Central memory CD8-positive, alpha-beta T cell (primary cell): ENCODE results near the gene RNPC3.

Source experiments
- ATAC-seq: fragments of 150-1000 bp; cut with Tn5 transposase; replicated peaks from 2 replicates; pipeline ENCODE4 v1.10.0; 2022; ENCODE audit warnings: mild to moderate bottlenecking, moderate FRiP score, moderate number of reproducible peaks; ENCODE audit not compliant: poor library complexity, severe bottlenecking; ENCODE audit errors: extremely low read depth
- DNase-seq, 2 donors: peaks; one replicate each; pipeline ENCODE4 v3.0.0; 2021; ENCODE audit warnings: low spot score in 2 of 2
- H3K27ac Mint-ChIP-seq: one replicate; pipeline ENCODE4 v1.8.0; 2022; ENCODE audit warnings: low read depth, mild to moderate bottlenecking, moderate library complexity, mixed read lengths
- H3K27me3 Mint-ChIP-seq: one replicate; pipeline ENCODE4 v1.8.0; 2022; ENCODE audit warnings: mixed read lengths
- H3K36me3 Mint-ChIP-seq: one replicate; pipeline ENCODE4 v1.8.0; 2022; ENCODE audit warnings: mild to moderate bottlenecking, moderate library complexity, mixed read lengths; ENCODE audit not compliant: insufficient read depth
- H3K4me1 Mint-ChIP-seq: one replicate; pipeline ENCODE4 v1.8.0; 2022; ENCODE audit warnings: mixed read lengths
- H3K4me3 Mint-ChIP-seq: one replicate; pipeline ENCODE4 v1.8.0; 2022; ENCODE audit warnings: mild to moderate bottlenecking, moderate library complexity, mixed read lengths
- H3K9me3 Mint-ChIP-seq: one replicate; pipeline ENCODE4 v1.8.0; 2022; ENCODE audit warnings: mixed read lengths

The RNPC3 gene, protein sequence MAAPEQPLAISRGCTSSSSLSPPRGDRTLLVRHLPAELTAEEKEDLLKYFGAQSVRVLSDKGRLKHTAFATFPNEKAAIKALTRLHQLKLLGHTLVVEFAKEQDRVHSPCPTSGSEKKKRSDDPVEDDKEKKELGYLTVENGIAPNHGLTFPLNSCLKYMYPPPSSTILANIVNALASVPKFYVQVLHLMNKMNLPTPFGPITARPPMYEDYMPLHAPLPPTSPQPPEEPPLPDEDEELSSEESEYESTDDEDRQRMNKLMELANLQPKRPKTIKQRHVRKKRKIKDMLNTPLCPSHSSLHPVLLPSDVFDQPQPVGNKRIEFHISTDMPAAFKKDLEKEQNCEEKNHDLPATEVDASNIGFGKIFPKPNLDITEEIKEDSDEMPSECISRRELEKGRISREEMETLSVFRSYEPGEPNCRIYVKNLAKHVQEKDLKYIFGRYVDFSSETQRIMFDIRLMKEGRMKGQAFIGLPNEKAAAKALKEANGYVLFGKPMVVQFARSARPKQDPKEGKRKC

DNA sequence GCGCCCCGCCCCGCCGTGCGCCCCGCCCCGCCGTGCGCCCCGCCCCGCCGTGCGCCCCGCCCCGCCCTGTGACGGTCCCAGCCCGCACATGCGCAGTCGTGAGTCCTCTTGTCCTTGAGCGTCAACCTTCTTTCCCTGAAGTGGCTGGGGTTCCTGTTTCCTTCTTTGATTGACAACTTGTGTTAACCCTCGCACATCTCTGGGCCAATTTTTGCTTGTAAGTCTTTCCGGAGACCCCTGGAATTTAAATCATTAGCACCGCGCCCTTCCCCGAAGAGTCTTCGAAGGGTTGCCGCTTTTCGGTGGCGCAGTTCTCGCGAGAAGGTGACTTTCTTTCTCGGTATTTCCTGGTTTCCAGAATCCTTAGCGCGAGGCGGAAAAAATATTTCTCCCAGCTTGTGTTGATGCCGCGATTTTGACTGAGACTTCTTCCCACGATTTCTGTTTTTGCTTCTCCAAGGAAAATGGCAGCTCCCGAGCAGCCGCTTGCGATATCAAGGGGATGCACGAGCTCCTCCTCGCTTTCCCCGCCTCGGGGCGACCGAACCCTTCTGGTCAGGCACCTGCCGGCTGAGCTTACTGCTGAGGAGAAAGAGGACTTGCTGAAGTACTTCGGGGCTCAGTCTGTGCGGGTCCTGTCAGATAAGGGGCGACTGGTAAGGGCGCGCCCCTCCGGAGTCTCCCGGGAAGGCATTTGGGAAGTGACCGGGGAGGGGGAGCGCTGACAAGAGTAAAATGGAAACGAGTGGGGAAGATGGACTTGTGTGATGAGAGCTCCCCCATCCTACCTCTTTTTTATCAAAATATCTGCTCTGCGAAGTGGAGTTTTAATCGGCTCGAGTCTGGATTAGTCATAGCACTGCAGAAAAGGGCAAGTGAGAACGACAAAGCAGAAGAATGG lies at the start of gene RNPC3:
RNPC3 (plus strand) TSS at position 93 of the 901 bp plus-strand sequence; CDS start at position 465, 372 bp downstream.
- ATAC-seq (peak; percentile 75), DNase-seq (peak; percentile 82 to 84)
- H3K27ac Mint-ChIP-seq, result peak within 1 kb of the TSS; percentile 97
- H3K9me3 Mint-ChIP-seq, result no peaks in the 10 kb centered on the region
- H3K4me3 Mint-ChIP-seq, result peak within 1 kb of the TSS; percentile 96
- H3K4me1 Mint-ChIP-seq, result peaks cover 50% of the 10 kb centered on the region
- peaks cover 25% of the 10 kb centered on the region for H3K36me3 Mint-ChIP-seq
- no peaks in the 10 kb centered on the region for H3K27me3 Mint-ChIP-seq

DNA sequence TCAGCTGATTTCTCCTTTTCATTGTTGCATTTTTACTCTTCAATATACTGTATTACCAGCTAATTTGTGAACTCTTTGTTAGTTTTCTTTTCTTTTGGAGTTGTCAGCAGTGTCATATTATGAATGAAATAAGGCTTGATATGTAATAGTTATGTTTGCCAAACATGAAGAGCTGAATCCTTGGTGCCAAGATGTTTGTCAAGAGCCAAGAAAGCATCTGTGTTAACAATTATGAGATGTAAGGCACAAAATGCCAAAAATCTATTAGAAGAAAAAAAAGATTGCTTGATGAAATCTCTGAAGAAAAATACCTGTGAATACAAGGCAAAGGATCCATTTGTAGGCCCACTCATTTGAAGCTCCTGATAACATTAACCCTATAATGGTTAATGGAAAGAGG lies 48.4 kb upstream of the RNPC3 start:
- Mint-ChIP-seq H3K4me3 (no peak overlapping the region), H3K27me3 (no peaks in the 10 kb centered on the region), H3K9me3 (no peaks in the 10 kb centered on the region), H3K4me1 (no peaks in the 10 kb centered on the region), H3K36me3 (no peaks in the 10 kb centered on the region), H3K27ac (no peak overlapping the region)
- DNase-seq (no peak), ATAC-seq (no peak)

DNA sequence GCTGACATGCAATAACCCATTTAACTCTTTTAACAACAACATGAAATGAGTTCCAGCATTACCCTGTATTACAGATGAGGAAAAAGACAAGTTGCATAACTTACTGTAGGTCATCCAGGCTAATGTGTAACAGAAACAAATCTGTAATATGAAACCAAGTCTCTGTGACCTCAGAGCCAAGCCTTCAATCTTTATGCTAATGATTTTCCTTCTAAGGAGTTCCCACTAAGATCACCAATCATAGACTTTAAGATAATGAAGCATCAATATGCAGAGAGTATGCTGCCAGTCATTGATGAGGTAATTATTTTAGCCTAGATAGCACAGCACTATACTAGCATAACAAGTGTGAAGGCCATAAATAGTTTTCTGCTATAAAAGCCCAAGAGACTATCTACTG lies 35.6 kb upstream of the RNPC3 start:
- H3K36me3 Mint-ChIP-seq, result peaks cover 2% of the 10 kb centered on the region
- no peak for DNase-seq
- H3K27me3 Mint-ChIP-seq, result peaks cover 17% of the 10 kb centered on the region
- no peak for ATAC-seq
- H3K9me3 Mint-ChIP-seq, result no peaks in the 10 kb centered on the region
- no peak overlapping the region for H3K4me3 Mint-ChIP-seq
- no peaks in the 10 kb centered on the region for H3K4me1 Mint-ChIP-seq
- H3K27ac Mint-ChIP-seq, result no peak overlapping the region

DNA sequence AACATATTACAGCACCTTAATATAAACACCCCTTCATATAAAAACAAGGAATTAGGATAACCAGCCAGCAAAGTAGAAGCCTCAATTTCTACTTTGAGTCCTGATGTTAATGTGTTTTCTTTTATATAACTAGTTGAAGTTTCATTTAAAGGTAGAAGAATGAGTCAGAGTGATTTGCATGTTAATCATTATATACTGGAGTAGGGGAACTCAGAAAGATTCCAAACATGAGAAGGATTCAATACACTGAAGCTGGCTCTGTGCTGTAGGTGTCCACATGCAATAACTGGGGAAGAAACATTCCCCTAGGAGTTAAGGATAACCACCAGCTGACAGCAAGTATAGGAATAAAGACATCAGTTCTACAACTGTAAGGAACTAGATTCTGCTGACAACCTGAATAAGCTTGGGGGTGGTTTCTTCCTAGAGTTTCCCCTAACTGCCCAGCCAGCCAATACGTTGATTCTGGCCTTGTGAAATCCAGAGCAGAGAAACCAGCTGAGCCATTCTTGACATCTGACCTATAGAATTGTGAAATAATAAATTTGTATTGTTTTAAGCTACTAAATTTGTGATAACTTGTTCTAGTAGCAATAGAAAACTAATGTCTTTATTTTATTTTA lies 33.4 kb upstream of the RNPC3 start:
- H3K4me1 Mint-ChIP-seq, result no peaks in the 10 kb centered on the region
- no peak for DNase-seq
- no peak overlapping the region for H3K4me3 Mint-ChIP-seq
- ATAC-seq, result no peak
- H3K36me3 Mint-ChIP-seq, result peaks cover 2% of the 10 kb centered on the region
- H3K27ac Mint-ChIP-seq, result no peak overlapping the region
- no peaks in the 10 kb centered on the region for H3K9me3 Mint-ChIP-seq
- peaks cover 22% of the 10 kb centered on the region for H3K27me3 Mint-ChIP-seq

DNA sequence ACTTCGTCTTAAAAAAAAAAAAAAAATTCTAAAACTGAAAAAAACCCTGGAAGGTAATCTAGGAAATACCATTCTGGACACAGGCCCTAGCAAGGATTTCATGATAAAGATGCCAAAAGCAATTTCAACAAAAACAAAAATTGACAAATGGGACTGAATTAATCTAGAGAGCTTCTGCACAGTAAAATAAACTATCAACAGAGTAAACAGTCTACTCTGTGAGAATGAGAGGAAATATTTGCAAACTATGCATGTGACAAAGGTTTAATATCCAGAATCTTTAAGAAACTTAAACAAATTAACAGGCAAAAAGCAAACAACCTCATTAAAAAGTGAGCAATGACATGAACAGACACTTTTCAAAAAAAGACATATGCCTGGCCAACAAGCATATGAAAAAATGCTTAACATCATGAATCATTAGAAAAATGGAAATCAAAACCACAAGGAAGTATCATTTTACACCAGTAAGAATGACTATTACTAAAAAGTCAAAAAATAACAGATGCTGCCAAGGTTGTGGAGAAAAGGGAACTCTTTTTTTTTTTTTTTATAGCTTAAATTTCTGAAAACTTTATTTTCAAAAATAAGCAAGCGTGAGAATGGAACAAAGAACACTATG lies 29.4 kb upstream of the RNPC3 start:
- DNase-seq (no peak), ATAC-seq (no peak)
- Mint-ChIP-seq H3K4me3 (no peak overlapping the region), H3K36me3 (peaks cover 2% of the 10 kb centered on the region), H3K9me3 (no peaks in the 10 kb centered on the region), H3K27ac (no peak overlapping the region), H3K4me1 (no peaks in the 10 kb centered on the region), H3K27me3 (peaks cover 22% of the 10 kb centered on the region)

DNA sequence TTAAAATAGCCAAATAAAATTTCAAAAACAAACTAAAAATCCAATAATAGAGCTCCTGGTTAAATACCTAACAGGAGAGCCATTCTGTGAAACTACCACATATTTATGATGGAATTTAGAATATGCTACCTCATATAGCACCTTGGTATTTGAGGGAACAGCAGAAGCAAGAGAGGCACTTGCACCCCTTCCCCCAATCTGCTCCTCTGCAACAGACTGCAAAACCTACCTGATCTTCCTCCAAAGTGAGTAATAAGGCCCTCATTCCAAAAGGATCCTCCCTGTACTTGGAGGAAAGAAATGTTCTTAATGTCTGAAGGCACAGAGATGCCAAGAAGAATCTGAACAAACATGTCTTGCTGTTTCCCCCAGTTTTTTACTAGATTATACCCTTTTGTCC lies 28.1 kb upstream of the RNPC3 start:
- Mint-ChIP-seq H3K27me3 (peaks cover 28% of the 10 kb centered on the region), H3K36me3 (peaks cover 2% of the 10 kb centered on the region), H3K27ac (no peak overlapping the region), H3K9me3 (no peaks in the 10 kb centered on the region), H3K4me1 (no peaks in the 10 kb centered on the region), H3K4me3 (no peak overlapping the region)
- ATAC-seq (no peak), DNase-seq (no peak)

DNA sequence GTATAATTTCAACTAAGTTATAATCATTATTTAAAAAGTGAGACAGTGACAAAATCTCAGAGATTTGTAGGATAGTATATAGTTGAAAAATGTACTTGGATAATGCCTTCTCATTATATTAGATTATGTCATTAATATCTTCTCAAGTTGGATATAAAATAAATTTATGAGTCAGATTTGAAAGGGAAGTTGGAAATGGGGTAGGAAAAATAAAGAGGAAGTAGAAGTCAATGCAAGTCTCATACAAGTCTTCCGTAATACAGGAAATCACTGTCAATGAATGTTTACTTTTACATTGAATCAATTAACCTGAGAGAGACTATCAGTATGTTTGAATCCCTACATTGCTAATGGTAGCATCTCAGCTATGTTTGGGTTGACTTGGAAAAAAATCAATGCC lies 16.2 kb upstream of the RNPC3 start:
- Mint-ChIP-seq H3K9me3 (no peaks in the 10 kb centered on the region), H3K4me3 (no peak overlapping the region), H3K36me3 (no peaks in the 10 kb centered on the region), H3K4me1 (no peaks in the 10 kb centered on the region), H3K27ac (no peak overlapping the region), H3K27me3 (no peaks in the 10 kb centered on the region)
- ATAC-seq (no peak), DNase-seq (no peak)

DNA sequence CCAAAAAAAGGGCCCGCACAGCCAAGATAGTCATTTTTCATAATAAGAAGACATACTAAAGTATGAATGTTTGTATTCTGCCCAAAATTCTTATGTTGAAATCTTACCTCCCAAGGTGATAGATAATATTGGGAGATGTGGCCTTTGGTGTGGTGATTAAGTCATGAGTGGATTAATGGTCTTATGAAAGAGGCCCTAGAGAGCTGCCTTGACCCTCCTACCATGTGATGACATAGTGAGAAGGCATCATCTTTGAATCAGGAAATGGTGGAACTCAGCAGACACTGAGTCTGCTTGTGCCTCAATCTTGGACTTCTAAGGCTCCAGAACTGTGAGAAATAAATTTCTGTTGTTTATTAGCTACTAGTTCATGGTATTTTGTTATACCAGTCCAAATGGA lies 11.8 kb upstream of the RNPC3 start:
- ATAC-seq (no peak), DNase-seq (no peak)
- H3K9me3 Mint-ChIP-seq, result no peaks in the 10 kb centered on the region
- no peaks in the 10 kb centered on the region for H3K36me3 Mint-ChIP-seq
- no peaks in the 10 kb centered on the region for H3K4me1 Mint-ChIP-seq
- H3K4me3 Mint-ChIP-seq, result no peak overlapping the region
- no peak overlapping the region for H3K27ac Mint-ChIP-seq
- H3K27me3 Mint-ChIP-seq, result no peaks in the 10 kb centered on the region

DNA sequence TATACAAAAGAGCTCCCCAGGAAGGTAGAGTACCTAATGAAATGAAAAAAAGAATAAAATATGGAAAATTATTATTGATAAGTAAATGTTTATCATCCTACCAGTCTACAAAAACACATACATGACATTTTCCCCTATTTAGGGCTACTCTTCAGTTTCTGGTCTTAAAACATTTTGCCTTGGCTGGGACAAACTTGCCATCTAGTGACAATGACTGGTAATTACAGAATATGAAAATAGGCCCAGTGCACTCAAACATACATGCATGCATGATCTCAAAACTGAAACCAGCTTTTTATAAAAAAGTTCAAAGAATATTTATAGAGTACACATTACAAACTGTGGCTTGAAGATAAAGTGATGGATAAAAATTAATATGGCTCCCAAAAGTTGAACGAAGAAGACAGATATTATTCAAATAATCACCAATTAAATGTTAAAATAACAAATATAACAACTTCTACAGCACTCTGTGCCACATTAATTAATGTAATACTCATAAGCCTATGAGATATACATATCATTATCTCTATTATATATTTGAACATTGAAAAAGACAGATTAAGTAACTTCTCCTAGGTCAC lies 10.5 kb upstream of the RNPC3 start:
- no peaks in the 10 kb centered on the region for H3K27me3 Mint-ChIP-seq
- H3K27ac Mint-ChIP-seq, result no peak overlapping the region
- no peaks in the 10 kb centered on the region for H3K36me3 Mint-ChIP-seq
- H3K4me1 Mint-ChIP-seq, result no peaks in the 10 kb centered on the region
- H3K4me3 Mint-ChIP-seq, result no peak overlapping the region
- peak; percentile 75 for ATAC-seq
- no peaks in the 10 kb centered on the region for H3K9me3 Mint-ChIP-seq
- DNase-seq, result no peak

DNA sequence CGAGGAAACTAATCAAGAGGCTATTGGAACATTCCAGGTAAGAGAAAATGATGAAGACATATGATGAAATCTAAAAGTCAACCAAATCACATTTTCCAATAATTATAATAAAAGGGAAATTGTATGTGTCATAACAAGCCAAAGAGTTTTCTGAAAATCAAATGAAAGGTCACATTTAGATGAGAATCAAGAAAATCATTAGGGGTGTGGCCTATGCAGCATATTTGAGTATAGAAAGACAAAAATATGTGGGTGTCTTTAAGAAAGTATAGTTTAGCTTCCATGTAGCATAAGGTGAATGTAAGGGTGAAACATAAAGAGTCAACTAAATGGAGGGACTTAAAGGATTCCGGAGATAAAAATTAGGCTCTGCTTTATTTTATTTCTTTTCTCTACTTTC lies 9.2 kb upstream of the RNPC3 start:
- ATAC-seq, result no peak
- H3K9me3 Mint-ChIP-seq, result no peaks in the 10 kb centered on the region
- H3K4me1 Mint-ChIP-seq, result no peaks in the 10 kb centered on the region
- no peak overlapping the region for H3K4me3 Mint-ChIP-seq
- no peak for DNase-seq
- no peak overlapping the region for H3K27ac Mint-ChIP-seq
- H3K36me3 Mint-ChIP-seq, result no peaks in the 10 kb centered on the region
- no peaks in the 10 kb centered on the region for H3K27me3 Mint-ChIP-seq

DNA sequence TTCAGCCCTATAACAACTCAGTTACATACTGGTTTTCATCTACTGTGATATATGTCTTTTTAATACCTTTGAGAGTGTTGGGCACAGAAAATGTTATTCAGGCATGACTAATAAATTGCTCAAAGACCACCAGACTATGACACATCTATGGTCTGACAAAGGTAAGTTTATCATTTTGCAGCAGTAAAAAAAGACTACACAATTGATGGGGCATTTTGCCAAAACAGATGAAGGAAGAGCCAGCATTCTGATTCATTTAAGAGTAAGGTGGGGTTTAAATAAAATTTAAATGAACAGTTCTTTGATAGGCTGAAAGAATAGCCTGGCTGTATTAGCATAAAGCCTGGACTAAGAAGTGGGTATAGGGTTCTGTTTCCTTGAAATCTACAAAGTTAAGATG lies 8.8 kb upstream of the RNPC3 start:
- H3K27ac Mint-ChIP-seq, result no peak overlapping the region
- ATAC-seq (no peak), DNase-seq (no peak)
- no peaks in the 10 kb centered on the region for H3K4me1 Mint-ChIP-seq
- H3K9me3 Mint-ChIP-seq, result no peaks in the 10 kb centered on the region
- no peaks in the 10 kb centered on the region for H3K36me3 Mint-ChIP-seq
- no peak overlapping the region for H3K4me3 Mint-ChIP-seq
- no peaks in the 10 kb centered on the region for H3K27me3 Mint-ChIP-seq
